NB4 (cell line): ENCODE results near the gene PDGFD.

Experiments used
- DNase-seq: peaks from one replicate; pipeline ENCODE4 v3.0.0; 2010; ENCODE audit warnings: low read depth
- H3K4me3 ChIP-seq: one replicate; pipeline ENCODE4 v1.5.1; 2011; ENCODE audit warnings: mild to moderate bottlenecking, low read depth, low read length, moderate library complexity
- CTCF ChIP-seq: IDR thresholded peaks from one replicate; pipeline ENCODE4 v1.5.1; 2012; ENCODE audit warnings: low read depth, low read length
- MAX ChIP-seq: IDR thresholded peaks from 2 replicates; pipeline ENCODE4 v1.6.1; 2011; ENCODE audit warnings: low read depth, low read length
- MYC ChIP-seq: IDR thresholded peaks from 2 replicates; pipeline ENCODE4 v1.6.1; 2011; ENCODE audit warnings: low read depth, low read length
- POLR2A ChIP-seq: IDR thresholded peaks from 2 replicates; pipeline ENCODE4 v1.6.1; 2011; ENCODE audit warnings: mild to moderate bottlenecking; ENCODE audit not compliant: insufficient read length; ENCODE audit errors: extremely low read depth

Gene PDGFD

DNA sequence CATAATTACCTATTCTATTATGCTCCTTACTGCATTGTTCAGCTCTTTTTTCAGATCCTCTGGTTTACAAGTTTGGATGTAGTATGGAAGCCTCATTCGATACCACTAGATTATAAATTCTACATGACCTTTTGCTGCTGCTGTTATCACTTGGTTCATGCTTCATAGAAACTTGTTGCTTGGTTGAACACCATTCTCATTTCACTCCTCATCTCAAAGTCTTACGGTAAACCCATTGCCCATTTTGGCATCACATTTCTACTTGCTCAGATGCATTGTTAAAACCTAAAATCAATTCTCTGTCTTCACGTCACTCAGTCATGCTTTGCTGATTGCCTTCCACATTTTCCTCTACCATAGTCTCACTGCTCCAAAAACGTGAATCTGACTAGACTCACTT, 283.0 kb downstream of the PDGFD start:
- no peak for DNase-seq
- no peak for TF ChIP-seq MAX
- TF ChIP-seq CTCF = no peak
- TF ChIP-seq MYC = no peak
- no peak for TF ChIP-seq POLR2A
- no peak overlapping the region for H3K4me3 ChIP-seq

DNA sequence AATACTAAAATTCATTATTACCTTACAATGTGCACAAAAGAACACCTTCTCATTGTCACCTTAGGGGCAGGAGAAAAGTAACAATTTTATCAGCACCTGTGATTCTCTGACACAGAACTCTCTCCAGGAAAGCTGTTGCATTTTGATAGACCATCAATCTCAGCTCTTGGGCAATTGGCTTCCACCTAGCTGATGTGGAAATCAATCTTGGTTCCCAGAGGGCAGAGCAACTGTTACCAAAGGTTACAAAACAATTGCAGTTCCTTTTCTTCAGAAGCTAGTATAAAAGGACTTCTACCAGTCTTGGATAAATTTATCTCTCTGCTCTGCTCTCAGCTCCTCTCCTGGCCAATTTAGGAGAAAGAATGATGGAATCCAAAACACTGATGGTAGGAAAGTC, 285.3 kb downstream of the PDGFD start:
- peak; percentile 7 for DNase-seq
- TF ChIP-seq POLR2A (no peak), MAX (no peak), MYC (no peak), CTCF (no peak)
- H3K4me3 ChIP-seq = no peak overlapping the region

DNA sequence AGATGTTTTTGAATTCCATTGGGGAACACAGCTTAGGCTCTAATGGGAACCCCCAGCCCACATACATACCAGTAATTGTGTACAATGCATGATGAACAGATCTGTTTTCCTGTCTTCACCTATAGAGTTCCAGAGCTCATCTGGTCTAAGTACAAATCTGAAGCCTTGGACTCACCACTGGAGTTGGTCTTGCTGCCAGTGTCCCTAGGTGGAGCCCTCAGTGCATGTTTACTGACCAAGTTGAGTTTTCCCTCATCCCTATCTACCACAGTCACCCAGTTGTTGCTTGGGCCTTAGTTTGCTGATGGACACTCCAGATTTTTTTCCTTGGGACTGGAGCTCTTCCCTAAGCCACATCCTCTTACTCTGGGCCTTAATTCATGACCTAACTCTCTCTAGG, 286.7 kb downstream of the PDGFD start:
- no peak overlapping the region for H3K4me3 ChIP-seq
- no peak for TF ChIP-seq MYC
- no peak for TF ChIP-seq POLR2A
- no peak for TF ChIP-seq MAX
- no peak for TF ChIP-seq CTCF
- DNase-seq = no peak

- TF ChIP-seq POLR2A (no peak), MYC (no peak), MAX (no peak), CTCF (no peak)
- no peak for DNase-seq
Observed at GRCh38 chr11:103875855-103876510, 288.0 kb downstream of the PDGFD start.

GRCh38 chr11:103872748-103873147, 291.2 kb downstream of the PDGFD start:
- H3K4me3 ChIP-seq = no peak overlapping the region
- no peak for DNase-seq
- no peak for TF ChIP-seq MYC
- no peak for TF ChIP-seq CTCF
- TF ChIP-seq POLR2A = no peak
- TF ChIP-seq MAX = no peak

More at GRCh38 chr11:103875855-103876510, 288.0 kb downstream of the PDGFD start:
- no peak overlapping the region for H3K4me3 ChIP-seq
